ACC112 (cell line): ENCODE results near the gene JAK3.

ENCODE experiments used
- H2AFZ ChIP-seq: fragments of 200-600 bp; sonication (generic); one replicate; pipeline ENCODE4 v1.6.0; 2017; ENCODE audit warnings: antibody characterized with exemption, low read length; ENCODE audit not compliant: unreplicated experiment
- H3K27ac ChIP-seq: fragments of 200-600 bp; sonication (generic); 2 replicates; pipeline ENCODE4 v1.5.1; 2014; ENCODE audit warnings: low read depth, mild to moderate bottlenecking, antibody characterized with exemption, low read length, moderate library complexity
- H3K27me3 ChIP-seq: fragments of 200-600 bp; sonication (generic); 2 replicates; pipeline ENCODE4 v1.6.1; 2014; ENCODE audit warnings: mild to moderate bottlenecking, antibody characterized with exemption, low read length, moderate library complexity, mixed read lengths; ENCODE audit not compliant: insufficient read depth
- H3K36me3 ChIP-seq: fragments of 200-600 bp; sonication (generic); 2 replicates; pipeline ENCODE4 v1.6.1; 2016; ENCODE audit warnings: mild to moderate bottlenecking, antibody characterized with exemption, low read length, moderate library complexity, mixed read lengths; ENCODE audit not compliant: insufficient read depth
- H3K4me1 ChIP-seq: fragments of 200-600 bp; sonication (generic); one replicate; pipeline ENCODE4 v1.6.1; 2016; ENCODE audit warnings: low read length, mixed read lengths; ENCODE audit not compliant: insufficient read depth, unreplicated experiment, control insufficient read depth
- H3K4me3 ChIP-seq: fragments of 200-600 bp; sonication (generic); 2 replicates; pipeline ENCODE4 v1.5.1; 2014; ENCODE audit warnings: mild to moderate bottlenecking, low read depth, low read length
- H3K79me2 ChIP-seq: fragments of 200-600 bp; sonication (generic); one replicate; pipeline ENCODE4 v1.6.0; 2016; ENCODE audit warnings: low read length; ENCODE audit not compliant: control insufficient read depth, unreplicated experiment, insufficient read depth

The JAK3 gene

DNA sequence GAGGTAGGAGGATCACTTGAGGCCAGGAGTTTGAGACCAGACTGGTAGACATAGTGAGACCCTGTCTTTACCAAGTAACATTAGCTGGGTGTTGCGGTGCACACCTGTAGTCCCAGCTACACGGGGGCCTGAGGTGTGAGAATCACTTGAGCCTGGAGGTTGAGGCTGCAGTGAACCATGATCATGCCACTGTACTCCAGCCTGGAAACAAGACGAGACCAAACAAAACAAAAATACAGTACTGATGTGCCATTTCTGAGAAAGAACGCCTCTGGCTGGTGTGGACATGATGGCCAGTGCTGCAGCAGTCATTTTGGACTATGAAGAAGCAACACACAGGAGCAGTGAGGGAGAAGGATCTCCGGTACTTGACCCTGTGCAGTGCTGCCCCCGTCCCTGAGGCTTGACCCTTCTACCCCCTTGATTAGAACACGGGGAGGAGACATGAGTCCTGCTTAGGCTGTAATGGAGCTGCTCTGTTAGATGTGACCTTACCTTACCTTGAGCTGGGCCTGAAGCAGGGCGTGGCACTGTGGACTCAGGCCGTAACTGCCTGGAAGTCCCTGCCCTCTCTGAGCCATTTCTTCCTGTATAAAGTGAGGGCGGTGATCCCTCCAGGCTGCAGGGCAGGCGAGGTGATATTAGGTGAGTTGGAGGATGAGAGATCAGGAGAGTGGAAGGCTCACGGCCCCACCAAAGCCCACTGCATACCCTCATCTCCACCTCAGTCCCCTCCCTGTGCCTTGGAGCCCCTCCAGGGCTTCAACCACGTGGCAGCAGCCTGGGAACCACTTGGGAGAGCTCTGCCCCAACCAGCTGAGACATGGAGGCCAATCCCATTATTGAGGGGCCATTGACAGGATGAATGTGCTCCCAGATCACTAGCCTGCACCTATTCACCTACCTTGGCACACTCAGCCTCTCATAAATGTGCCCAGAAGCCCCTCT lies 17.9 kb upstream of the JAK3 start:
- H3K4me1 ChIP-seq, result peaks cover 7% of the 10 kb centered on the region
- peaks cover 16% of the 10 kb centered on the region; the same call in 1 of the 2 replicates for H3K36me3 ChIP-seq

DNA sequence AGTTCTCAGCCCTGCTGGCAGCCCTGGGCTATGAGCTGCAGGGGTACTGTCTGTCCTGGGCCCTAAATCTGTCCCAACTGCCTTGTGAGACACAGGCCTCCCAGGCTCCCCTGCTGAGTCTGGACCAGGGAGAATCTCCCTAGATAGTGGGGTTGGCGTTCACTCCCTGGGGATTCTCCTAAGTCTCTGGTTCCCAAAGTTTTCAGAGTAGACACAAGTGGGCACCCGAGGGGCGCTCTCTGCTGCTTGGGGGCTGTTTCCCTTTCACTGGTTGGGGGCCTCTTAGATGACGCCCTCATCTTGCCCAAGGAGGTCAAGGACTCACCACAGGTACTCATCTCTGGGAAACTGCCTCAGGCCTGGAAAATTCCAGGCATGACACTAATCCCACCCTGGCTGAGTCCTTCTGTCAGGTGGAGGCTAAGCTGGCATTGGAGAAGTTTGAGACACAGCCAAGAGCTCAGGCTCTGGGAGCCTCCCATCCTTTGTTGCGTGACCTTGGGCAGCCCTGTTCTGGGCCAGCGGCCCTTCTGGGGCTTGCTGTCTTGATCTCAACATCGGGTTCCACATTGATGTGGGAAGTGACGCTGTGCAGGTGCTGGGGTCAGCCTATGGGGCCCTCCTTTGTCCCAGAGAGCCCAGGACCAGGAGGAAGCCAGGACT lies 15.9 kb upstream of the JAK3 start:
- Histone ChIP-seq H3K4me3 (no peak overlapping the region), H3K4me1 (peaks cover 7% of the 10 kb centered on the region), H2AFZ (no peak overlapping the region), H3K36me3 (peaks cover 17% of the 10 kb centered on the region; the same call in 1 of the 2 replicates), H3K27ac (no peak overlapping the region), H3K79me2 (peaks cover 33% of the 10 kb centered on the region), H3K27me3 (no peaks in the 10 kb centered on the region)

More for the DNA sequence above, 17.9 kb upstream of the JAK3 start:
- Histone ChIP-seq H3K79me2 (peaks cover 24% of the 10 kb centered on the region), H3K27me3 (peaks cover 11% of the 10 kb centered on the region; the same call in 1 of the 2 replicates), H3K4me3 (no peak overlapping the region), H3K27ac (no peak overlapping the region), H2AFZ (no peak overlapping the region)

DNA sequence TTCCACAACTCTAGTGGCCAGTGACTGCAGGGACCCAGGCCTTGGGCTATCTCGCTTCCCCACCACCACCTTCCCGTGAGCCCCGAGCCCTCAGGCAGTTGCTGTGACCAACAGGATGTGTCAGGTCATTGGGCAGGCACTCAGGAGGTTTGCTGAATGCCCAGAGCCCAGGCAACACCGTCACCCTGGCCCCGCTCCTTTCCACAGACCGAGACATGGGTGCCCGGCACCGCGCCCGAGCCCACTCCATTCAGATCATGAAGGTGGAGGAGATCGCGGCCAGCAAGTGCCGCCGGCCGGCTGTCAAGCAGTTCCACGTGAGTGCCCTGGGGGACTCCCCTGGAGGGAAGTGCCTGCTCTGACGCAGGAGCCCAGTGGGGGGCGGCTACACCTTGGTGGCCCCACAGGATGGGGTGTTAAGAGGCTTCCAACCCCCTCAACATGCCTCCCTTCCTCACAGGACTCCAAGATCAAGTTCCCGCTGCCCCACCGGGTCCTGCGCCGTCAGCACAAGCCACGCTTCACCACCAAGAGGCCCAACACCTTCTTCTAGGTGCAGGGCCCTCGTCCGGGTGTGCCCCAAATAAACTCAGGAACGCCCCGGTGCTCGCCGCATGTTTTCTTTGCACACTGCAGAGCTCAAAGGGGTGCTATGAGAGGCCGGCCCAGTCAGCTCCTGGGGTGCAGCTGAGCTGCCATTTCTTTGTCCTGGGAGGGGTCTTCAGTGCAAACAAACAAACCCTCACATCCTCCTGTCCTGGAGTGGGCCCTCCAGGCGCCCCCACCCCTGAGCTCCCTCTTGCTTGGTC lies 15.1 kb upstream of the JAK3 start:
- Histone ChIP-seq H3K4me3 (no peak overlapping the region), H3K27ac (no peak overlapping the region), H3K36me3 (peaks cover 17% of the 10 kb centered on the region; the same call in 1 of the 2 replicates), H3K27me3 (no peaks in the 10 kb centered on the region), H2AFZ (no peak overlapping the region), H3K4me1 (peaks cover 7% of the 10 kb centered on the region), H3K79me2 (peaks cover 33% of the 10 kb centered on the region)

DNA sequence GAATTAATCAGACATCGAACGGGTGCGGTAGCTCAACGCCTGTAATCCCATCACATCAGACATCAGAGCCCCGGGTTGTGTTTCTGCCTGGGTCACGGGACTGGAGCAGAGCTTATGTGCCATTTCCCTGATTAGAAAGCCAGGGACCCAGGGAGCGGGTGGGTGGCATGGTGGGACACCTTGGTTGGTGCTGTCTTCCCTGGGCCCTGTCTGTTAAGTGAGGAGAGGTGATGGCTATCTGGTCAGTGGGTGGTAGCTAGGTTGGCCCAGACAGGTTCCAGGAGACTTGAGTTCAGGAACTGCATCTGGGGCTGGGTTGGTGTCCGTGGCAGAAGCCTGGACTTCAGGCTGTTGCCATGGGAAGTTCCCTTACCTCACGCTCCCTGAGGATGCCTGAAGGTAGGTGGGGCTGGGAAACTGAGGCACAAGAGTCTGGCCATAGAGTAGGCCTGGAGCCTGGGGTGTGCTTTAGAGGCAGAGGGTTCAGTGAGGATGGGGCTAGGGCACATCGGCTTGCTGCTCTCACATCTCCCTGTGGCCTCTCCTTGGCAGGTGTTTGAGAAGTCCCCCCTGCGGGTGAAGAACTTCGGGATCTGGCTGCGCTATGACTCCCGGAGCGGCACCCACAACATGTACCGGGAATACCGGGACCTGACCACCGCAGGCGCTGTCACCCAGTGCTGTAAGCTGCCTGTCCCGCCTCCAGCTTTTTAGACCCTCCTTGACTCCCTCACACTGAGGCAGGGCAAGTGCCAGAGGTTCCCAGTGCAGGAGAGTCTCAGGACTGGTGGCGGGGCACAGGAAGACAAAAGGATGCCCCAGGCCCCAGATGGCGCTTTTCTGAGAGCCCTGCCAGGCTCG lies 14.0 kb upstream of the JAK3 start:
- Histone ChIP-seq H2AFZ (no peak overlapping the region), H3K4me1 (peaks cover 7% of the 10 kb centered on the region), H3K4me3 (peak overlapping the region; percentile 83), H3K27me3 (no peaks in the 10 kb centered on the region), H3K27ac (no peak overlapping the region; the same call in 1 of the 2 replicates), H3K36me3 (peaks cover 17% of the 10 kb centered on the region; the same call in 1 of the 2 replicates), H3K79me2 (peaks cover 33% of the 10 kb centered on the region)

DNA sequence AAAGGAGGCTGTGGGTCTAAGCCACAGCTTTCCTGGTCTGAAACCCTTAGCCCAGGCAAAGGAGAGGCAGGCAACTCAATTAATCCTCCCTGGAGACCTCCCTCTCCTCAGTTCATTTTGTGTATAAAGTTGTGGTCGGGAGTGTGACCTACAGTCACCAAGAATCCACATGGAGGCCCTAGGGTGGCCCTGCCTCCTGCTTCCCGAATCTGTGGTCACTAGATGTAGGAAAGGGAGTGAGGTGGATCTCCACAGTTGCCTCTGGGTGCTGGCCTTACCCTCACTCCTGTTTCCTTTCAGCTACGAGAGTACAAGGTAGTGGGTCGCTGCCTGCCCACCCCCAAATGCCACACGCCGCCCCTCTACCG lies 13.2 kb upstream of the JAK3 start:
- Histone ChIP-seq H3K79me2 (peaks cover 33% of the 10 kb centered on the region), H3K36me3 (peaks cover 17% of the 10 kb centered on the region; the same call in 1 of the 2 replicates), H3K27me3 (no peaks in the 10 kb centered on the region), H3K4me3 (peak overlapping the region; percentile 83), H3K27ac (peak overlapping the region; percentile 32; the same call in 1 of the 2 replicates), H3K4me1 (peaks cover 7% of the 10 kb centered on the region), H2AFZ (no peak overlapping the region)

DNA sequence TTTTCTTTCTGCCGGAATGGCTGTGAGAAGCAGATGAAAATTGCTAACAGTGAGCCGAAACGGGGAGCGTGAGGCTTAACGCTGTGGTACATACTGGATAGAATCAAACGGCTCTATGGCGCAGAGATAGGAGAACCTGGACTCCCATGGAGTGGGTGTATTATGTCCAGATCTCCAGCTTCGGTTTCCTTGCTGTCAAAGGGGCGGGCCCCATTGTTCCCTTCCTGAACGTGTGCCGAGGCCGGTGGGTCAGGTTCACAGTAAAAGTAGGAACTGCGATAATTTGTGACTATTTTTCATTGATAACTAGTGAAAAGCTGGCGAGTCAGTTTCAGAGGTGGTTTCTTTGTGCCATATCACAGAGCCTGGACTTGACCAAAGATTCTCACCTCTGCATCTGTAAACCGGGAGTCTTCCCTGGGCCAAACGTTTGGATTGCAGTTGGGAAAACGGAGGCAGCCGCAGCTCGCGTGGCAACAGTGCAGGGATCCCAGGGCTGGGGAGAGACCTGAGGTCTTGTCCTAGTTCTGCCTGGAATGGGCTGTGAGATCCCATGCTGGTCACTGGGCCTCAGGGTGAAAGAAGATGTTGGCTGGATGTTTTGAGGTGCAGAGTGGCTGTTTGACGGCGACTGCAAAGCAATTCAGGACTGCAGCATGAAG lies 12.7 kb upstream of the JAK3 start:
- Histone ChIP-seq H3K27ac (peak overlapping the region; percentile 32; the same call in 1 of the 2 replicates), H2AFZ (no peak overlapping the region), H3K4me1 (peaks cover 7% of the 10 kb centered on the region), H3K36me3 (peaks cover 17% of the 10 kb centered on the region; the same call in 1 of the 2 replicates), H3K27me3 (no peaks in the 10 kb centered on the region), H3K79me2 (peaks cover 33% of the 10 kb centered on the region), H3K4me3 (peak overlapping the region; percentile 83)

DNA sequence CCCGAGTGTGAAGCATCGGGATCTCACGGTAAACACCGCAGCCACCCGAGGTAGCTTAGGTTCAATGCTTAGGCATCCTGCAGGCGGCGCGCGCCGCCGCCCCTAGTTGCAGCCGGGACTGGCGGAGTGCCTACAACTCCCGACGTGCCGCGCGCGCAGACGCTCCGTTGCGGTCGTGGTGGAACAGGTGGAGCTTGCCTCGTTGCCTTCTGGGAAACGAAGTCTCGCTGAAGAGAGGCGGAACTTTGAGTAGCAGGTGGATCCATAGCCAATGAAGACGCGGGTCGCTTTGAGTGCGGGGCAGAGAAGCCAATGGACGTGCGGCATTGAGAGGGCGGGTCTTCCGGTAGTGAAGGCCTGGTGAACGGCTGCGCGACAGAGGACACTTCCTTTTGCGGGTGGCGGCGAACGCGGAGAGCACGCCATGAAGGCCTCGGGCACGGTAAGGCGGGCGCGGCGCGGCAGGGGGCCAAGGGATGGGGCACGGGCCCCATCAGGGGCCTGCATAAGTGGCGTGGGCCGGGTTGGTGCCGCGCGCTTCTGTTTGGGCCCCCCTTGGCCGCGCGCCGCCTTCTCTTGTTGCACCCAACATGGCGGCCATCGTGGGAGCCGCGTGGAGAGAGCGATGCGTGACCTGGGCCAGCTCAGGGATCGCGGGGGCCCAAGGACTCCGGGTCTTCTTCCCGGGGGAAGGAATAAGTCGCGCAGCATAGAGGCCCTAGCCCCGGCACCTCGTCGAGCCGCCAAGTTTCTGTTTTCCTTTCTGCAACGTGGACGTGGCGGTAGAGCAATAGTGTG lies 11.9 kb upstream of the JAK3 start, which contains the start of gene RPL18A:
Gene RPL18A (plus strand): TSS at position 378 of the 798 bp plus-strand sequence. CDS start 47 bp downstream, at position 425.
- H3K79me2 ChIP-seq, result peaks cover 33% of the 10 kb centered on the region
- H3K4me1 ChIP-seq, result peaks cover 7% of the 10 kb centered on the region
- H3K27ac ChIP-seq, result peak within 1 kb of the TSS; percentile 32; the same call in 1 of the 2 replicates
- H2AFZ ChIP-seq, result peak within 1 kb of the TSS; percentile 98
- H3K4me3 ChIP-seq, result peak within 1 kb of the TSS; percentile 83
- H3K27me3 ChIP-seq, result no peaks in the 10 kb centered on the region
- peaks cover 17% of the 10 kb centered on the region; the same call in 1 of the 2 replicates for H3K36me3 ChIP-seq

DNA sequence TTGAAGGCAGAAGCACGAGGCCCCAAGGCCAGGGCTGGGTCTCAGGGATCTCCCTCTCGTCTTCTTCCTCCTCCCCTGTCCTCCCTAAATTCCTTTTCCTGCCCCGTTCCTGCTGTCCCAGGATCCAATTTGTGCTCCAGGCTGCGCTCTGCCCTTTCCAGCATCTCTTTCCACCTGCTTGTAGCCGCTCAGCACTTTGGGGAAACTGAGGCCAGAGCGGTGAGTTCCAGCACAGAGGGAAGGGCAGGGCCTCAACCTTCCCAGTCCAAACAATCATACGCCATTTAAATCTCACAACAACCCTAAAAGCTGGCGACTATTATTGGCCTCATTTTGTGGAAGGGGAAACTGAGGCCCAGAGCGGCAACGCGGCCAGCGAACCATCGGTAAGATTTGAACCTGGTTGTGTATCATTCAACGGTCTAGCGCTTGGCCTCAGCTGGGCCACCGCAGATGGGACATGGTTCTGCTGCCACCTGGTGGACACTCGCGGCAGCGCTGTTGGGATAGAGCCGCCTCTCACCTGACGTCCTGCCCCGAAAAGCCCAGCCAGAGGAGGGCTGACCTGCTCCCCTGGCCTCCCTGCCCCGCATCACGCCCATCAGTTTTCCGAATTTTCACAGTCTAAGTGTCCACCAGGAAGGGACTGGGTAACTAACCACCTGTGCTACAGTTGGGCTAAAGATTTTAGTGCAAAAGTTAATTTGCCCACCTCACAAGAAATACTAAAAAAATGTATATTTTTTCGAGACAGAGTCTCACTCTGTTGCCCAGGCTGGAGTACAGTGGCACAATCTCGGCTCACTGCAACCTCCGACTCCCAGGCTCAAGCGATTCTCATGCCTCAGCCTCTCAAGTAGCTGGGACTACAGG lies 7.7 kb upstream of the JAK3 start:
- Histone ChIP-seq H3K79me2 (peaks cover 8% of the 10 kb centered on the region), H3K4me1 (peaks cover 2% of the 10 kb centered on the region), H2AFZ (no peak overlapping the region), H3K4me3 (no peak overlapping the region), H3K27ac (no peak overlapping the region), H3K27me3 (no peaks in the 10 kb centered on the region), H3K36me3 (no peaks in the 10 kb centered on the region)
